Neutrophil (primary cell): Measurements from ENCODE around the gene ZNF610.
"Not testable (repeated sequence)": the region's sequence is repeated elsewhere in the genome, so short reads cannot be mapped to it uniquely, and the experiment has no call there.

Experiments
- H3K27ac ChIP-seq: fragments of 200-600 bp; sonication (generic); 2 replicates; pipeline ENCODE4 v1.5.1; 2016; ENCODE audit warnings: mild to moderate bottlenecking, moderate library complexity
- H3K27me3 ChIP-seq: fragments of 200-600 bp; sonication (generic); 2 replicates; pipeline ENCODE4 v1.6.0; 2016; ENCODE audit warnings: mild to moderate bottlenecking
- H3K36me3 ChIP-seq: fragments of 200-600 bp; sonication (generic); 2 replicates; pipeline ENCODE4 v1.5.1; 2017
- H3K4me1 ChIP-seq, 2 experiments: fragments of 200-600 bp in 1 of 2; sonication (generic) in 1 of 2; 1 replicate in 1 of 2; 2 replicates in 1 of 2; pipeline versions ENCODE4 v1.5.1 to v1.6.1; 2013 to 2016; ENCODE audit warnings: low read depth in 1 of 2, low read length in 1 of 2, mild to moderate bottlenecking in 1 of 2, moderate library complexity in 1 of 2; ENCODE audit not compliant: control insufficient read depth in 1 of 2, insufficient read depth in 1 of 2
- H3K4me3 ChIP-seq, 2 experiments: fragments of 200-600 bp in 1 of 2; sonication (generic) in 1 of 2; 1 replicate in 1 of 2; 2 replicates in 1 of 2; pipeline ENCODE4 v1.5.1; 2013 to 2016; ENCODE audit warnings: low read depth in 1 of 2, low read length in 1 of 2, mild to moderate bottlenecking in 1 of 2, moderate library complexity in 1 of 2
- H3K9me3 ChIP-seq: fragments of 200-600 bp; sonication (generic); 2 replicates; pipeline ENCODE4 v1.5.1; 2016
- CTCF ChIP-seq: fragments of 200-600 bp; sonication (generic); IDR thresholded peaks from 2 replicates; pipeline ENCODE4 v1.5.1; 2016; ENCODE audit warnings: antibody characterized with exemption

The ZNF610 gene

GRCh38 chr19:52335768-52336116 is 301 bp upstream of the ZNF610 start:
- Histone ChIP-seq H3K9me3 (peaks cover 53% of the 10 kb centered on the region), H3K27ac (peak overlapping the region; percentile 18), H3K36me3 (no peaks in the 10 kb centered on the region), H3K27me3 (peaks cover 8% of the 10 kb centered on the region), H3K4me1 (peaks cover 5 to 8% of the 10 kb centered on the region in 2 experiments), H3K4me3 (peak overlapping the region; percentile 68 to 75)
- TF ChIP-seq CTCF: no peak

DNA sequence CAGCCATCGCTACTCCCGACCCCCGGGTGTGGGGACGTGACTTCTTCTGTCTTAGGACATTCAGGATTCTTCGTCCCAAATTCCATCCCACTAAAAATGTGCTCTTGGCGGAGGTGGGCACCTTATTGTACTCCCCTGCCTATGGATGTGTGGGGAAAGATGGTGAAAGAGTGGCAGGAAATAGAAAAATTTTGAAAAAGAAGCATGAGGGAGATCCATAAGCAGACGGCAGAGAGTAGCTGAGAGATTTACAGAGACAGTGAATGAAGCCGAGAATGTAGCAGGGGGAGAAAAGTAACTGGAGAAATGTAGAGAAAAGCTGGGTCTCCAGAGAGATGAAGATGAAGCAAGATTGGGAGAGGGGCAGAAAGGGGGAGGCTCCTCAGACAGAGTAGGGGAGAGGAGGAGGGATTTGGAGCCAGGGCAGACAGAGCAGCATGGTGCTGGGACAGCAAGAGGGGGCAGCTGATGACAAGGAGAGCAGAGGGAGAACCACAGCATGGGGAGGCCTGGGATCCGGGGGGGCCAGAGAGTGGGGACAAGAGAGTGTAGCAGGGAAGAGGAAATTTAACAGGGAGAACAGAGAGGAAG is 843 bp downstream of the ZNF610 start:
- H3K27ac ChIP-seq: no peak overlapping the region
- peak overlapping the region; percentile 68 to 75 for H3K4me3 ChIP-seq
- peaks cover 5 to 8% of the 10 kb centered on the region in 2 experiments for H3K4me1 ChIP-seq
- H3K36me3 ChIP-seq: no peaks in the 10 kb centered on the region
- peaks cover 8% of the 10 kb centered on the region for H3K27me3 ChIP-seq
- peaks cover 41% of the 10 kb centered on the region for H3K9me3 ChIP-seq
- no peak for TF ChIP-seq CTCF

GRCh38 chr19:52339022-52339421 is 3.0 kb downstream of the ZNF610 start:
- not testable (repeated sequence) for H3K4me3 ChIP-seq, H3K27ac ChIP-seq, H3K36me3 ChIP-seq, H3K27me3 ChIP-seq, H3K4me1 ChIP-seq
- H3K9me3 ChIP-seq: peaks cover 23% of the 10 kb centered on the region

GRCh38 chr19:52343548-52343947 is 7.5 kb downstream of the ZNF610 start:
- H3K4me3 ChIP-seq: no peak overlapping the region
- H3K36me3 ChIP-seq: no peaks in the 10 kb centered on the region
- H3K27ac ChIP-seq: no peak overlapping the region
- no peaks in the 10 kb centered on the region for H3K4me1 ChIP-seq
- no peaks in the 10 kb centered on the region for H3K27me3 ChIP-seq
- peak; percentile 25 for TF ChIP-seq CTCF
- no peaks in the 10 kb centered on the region for H3K9me3 ChIP-seq

DNA sequence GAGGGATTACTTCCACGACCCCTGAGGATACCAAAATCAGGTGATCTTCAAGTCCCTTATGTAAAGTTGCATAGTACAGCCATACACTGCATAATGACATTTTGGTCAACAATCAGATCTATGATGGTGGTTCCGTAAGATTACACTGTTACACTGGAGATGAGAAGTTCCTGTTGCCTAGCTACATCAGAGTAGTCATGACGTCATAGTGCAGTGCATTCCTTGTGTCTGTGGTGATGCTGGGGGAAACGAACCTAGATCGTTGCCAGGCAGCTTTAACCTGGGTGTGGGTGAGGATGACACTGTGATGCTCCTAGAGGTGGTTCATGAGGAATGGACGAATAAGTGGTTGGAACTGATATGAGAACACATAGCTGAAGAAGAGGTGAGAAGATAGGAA is 9.1 kb downstream of the ZNF610 start:
- Histone ChIP-seq H3K4me3 (no peak overlapping the region), H3K36me3 (no peaks in the 10 kb centered on the region), H3K27ac (no peak overlapping the region), H3K27me3 (no peaks in the 10 kb centered on the region), H3K9me3 (no peaks in the 10 kb centered on the region), H3K4me1 (no peaks in the 10 kb centered on the region)
- TF ChIP-seq CTCF: no peak

DNA sequence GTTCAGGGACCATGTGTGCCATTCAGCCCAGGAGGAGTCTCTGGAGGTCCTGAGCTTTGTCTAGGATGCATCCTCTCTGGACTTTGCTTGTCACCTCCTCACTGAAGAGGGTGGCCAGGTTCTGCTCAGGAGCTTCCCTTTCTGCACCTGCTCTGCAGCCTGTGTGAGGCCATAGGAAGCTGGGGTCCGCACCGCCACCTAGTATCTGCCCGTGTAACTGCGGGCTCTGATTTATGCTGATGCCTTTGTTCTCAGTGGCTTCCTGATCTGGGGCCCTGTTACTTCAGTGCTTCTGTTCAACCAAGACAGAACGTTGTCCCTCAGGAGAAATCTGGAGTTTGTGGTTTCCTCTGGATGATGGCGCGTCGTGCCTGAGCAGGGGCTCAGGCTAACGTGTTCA is 15.5 kb downstream of the ZNF610 start:
- no peaks in the 10 kb centered on the region for H3K9me3 ChIP-seq
- no peaks in the 10 kb centered on the region for H3K36me3 ChIP-seq
- no peak overlapping the region for H3K4me3 ChIP-seq

More for the DNA sequence above, 15.5 kb downstream of the ZNF610 start:
- Histone ChIP-seq H3K4me1 (no peaks in the 10 kb centered on the region), H3K27ac (no peak overlapping the region), H3K27me3 (no peaks in the 10 kb centered on the region)
- no peak for TF ChIP-seq CTCF
